Measurements from ENCODE around the gene CEP104. TPM values are rescaled to one million over a fixed set of nuclear protein-coding genes. Genes with fewer than 3 reads are reported as not detected.

CEP104 gene
- total and polyA plus RNA-seq, 9 of the 15 experiments (the other 6 are each of a cell fraction or from before 2014, with no cell fraction given) = 11.2 to 63.4 (median 42.6) TPM

DNA sequence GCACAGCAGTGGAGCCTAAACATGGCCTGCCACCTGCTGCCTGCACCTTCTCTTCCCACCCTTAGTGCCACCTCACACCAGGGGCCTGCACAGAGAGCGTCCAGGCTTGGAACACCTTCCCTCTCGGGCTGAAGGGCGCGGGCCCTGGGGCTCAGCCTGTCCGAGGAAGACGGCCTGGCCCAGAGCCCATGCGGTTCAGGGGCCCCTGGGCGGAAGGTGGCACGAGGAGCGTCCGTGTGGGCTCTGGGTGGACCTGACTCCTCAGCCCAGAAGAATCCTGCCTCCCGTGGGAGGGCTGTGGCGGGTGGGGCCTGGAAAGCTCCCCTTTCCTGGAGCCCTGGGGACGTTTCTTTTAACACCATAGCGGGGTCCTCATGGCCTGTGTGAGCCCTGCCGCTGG lies 19.7 kb upstream of the CEP104 start (continued):
- TF ChIP-seq, protein P1, sequence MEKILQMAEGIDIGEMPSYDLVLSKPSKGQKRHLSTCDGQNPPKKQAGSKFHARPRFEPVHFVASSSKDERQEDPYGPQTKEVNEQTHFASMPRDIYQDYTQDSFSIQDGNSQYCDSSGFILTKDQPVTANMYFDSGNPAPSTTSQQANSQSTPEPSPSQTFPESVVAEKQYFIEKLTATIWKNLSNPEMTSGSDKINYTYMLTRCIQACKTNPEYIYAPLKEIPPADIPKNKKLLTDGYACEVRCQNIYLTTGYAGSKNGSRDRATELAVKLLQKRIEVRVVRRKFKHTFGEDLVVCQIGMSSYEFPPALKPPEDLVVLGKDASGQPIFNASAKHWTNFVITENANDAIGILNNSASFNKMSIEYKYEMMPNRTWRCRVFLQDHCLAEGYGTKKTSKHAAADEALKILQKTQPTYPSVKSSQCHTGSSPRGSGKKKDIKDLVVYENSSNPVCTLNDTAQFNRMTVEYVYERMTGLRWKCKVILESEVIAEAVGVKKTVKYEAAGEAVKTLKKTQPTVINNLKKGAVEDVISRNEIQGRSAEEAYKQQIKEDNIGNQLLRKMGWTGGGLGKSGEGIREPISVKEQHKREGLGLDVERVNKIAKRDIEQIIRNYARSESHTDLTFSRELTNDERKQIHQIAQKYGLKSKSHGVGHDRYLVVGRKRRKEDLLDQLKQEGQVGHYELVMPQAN (IDR thresholded peaks at IDR 0.05; ENCODE audit: borderline replicate concordance) = no peak
- TF ChIP-seq OTX1 (CRISPR knock-in tag; IDR thresholded peaks at IDR 0.05) (no peak), ZC3H11A (IDR thresholded peaks at IDR 0.05; ENCODE audit: low read depth, low read length) (no peak), ELF4 (CRISPR knock-in tag; IDR thresholded peaks at IDR 0.05) (no peak), HOXB6 (CRISPR knock-in tag; IDR thresholded peaks at IDR 0.05; ENCODE audit: borderline replicate concordance) (no peak)
- TF ChIP-seq, protein P2, sequence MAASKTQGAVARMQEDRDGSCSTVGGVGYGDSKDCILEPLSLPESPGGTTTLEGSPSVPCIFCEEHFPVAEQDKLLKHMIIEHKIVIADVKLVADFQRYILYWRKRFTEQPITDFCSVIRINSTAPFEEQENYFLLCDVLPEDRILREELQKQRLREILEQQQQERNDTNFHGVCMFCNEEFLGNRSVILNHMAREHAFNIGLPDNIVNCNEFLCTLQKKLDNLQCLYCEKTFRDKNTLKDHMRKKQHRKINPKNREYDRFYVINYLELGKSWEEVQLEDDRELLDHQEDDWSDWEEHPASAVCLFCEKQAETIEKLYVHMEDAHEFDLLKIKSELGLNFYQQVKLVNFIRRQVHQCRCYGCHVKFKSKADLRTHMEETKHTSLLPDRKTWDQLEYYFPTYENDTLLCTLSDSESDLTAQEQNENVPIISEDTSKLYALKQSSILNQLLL (CRISPR knock-in tag; IDR thresholded peaks at IDR 0.05; ENCODE audit: borderline replicate concordance) = no peak

- Histone ChIP-seq H3K4me2 (ENCODE audit: insufficient read depth, low read length) (no peak overlapping the region), H3K9me3 (replicated peaks; ENCODE audit: control insufficient read depth, insufficient read depth, low read depth, low read length) (peaks cover 4% of the 10 kb centered on the region), H4K20me1 (replicated peaks; ENCODE audit: control insufficient read depth, insufficient read depth, low read length) (no peaks in the 10 kb centered on the region), H3K4me1 (replicated peaks in 1 of 2; ENCODE audit: control insufficient read depth in 2 of 2, insufficient read depth in 2 of 2, low read length in 2 of 2) (peaks cover 7 to 16% of the 10 kb centered on the region in 2 experiments; a peak in 4 of 5 replicates), H3K4me3 (no peak overlapping the region), H3K9ac (ENCODE audit: insufficient read depth in 1 of 2, low read depth in 2 of 2, low read length in 2 of 2) (no peak overlapping the region), H3K27me3 (ENCODE audit: control insufficient read depth in 2 of 2, insufficient read depth in 2 of 2, low read length in 2 of 2) (no peaks in the 10 kb centered on the region), H3K9me1 (ENCODE audit: control insufficient read depth, insufficient read depth, low read length) (no peaks in the 10 kb centered on the region), H3K27ac (ENCODE audit: extremely low read depth, low read depth, low read length) (no peak overlapping the region), H2AFZ (ENCODE audit: low read depth, low read length) (no peak overlapping the region), H3K36me3 (ENCODE audit: control insufficient read depth, insufficient read depth, low read length) (peaks cover 50% of the 10 kb centered on the region; the same call in 2 of the 3 replicates), H3K79me2 (ENCODE audit: control insufficient read depth, insufficient read depth, low read length) (no peaks in the 10 kb centered on the region)
- CTCF ChIA-PET (ENCODE audit: low intra/inter-chr PET ratio) = no interaction called here
- WGBS (ENCODE audit: insufficient coverage, low coverage, missing lambda C conversion rate) = 93% methylated on average over 23 of the region's 23 CpGs
- DNase-seq (ENCODE audit: extremely low read depth in 1 of 4, low spot score in 3 of 4) (no peak), FAIRE-seq (no peak), ATAC-seq (no peak)
- no TSS peak for BruUV-seq (replicated peaks)
- POLR2A ChIA-PET = interaction anchor here (1.0 to 1.2 kb wide), 3 partner anchors 9 to 53 kb away, joined by 3 read pairs; no protein-coding TSS in a partner anchor
- intact Hi-C loops (cut with micrococcal nuclease) (no loop called here), in situ Hi-C loops (cut with MboI) (no loop called here)
- TF ChIP-seq PYGO2 (tag; IDR thresholded peaks at IDR 0.05) (no peak), CCAR2 (IDR thresholded peaks at IDR 0.05; ENCODE audit: low read depth, low read length) (no peak), GABPB2 (CRISPR knock-in tag; conservative IDR thresholded peaks at IDR 0.05) (no peak), OTX1 (CRISPR knock-in tag; IDR thresholded peaks at IDR 0.05) (no peak), KLF6 (CRISPR knock-in tag; IDR thresholded peaks at IDR 0.05; ENCODE audit: borderline replicate concordance) (no peak), NCOA1 (IDR thresholded peaks at IDR 0.05; ENCODE audit: low read depth) (no peak), SMAD4 (CRISPR knock-in tag; conservative IDR thresholded peaks at IDR 0.05) (no peak), HDGF (IDR thresholded peaks at IDR 0.05) (no peak), ZNF561 (CRISPR knock-in tag; conservative IDR thresholded peaks at IDR 0.05) (no peak), FOXM1 (IDR thresholded peaks at IDR 0.05; ENCODE audit: low read depth) (no peak), FOXM1 (CRISPR knock-in tag; IDR thresholded peaks at IDR 0.05; ENCODE audit: low read depth) (no peak), ZNF23 (CRISPR knock-in tag; IDR thresholded peaks at IDR 0.05) (no peak), PRPF4 (IDR thresholded peaks at IDR 0.05; ENCODE audit: insufficient read depth, low read depth, low read length, poor library complexity, severe bottlenecking) (no peak), IRF2 (CRISPR knock-in tag; IDR thresholded peaks at IDR 0.05) (no peak)
Measured at GRCh38 chr1:3874736-3875135, 17.7 kb upstream of the CEP104 start.
